HCT116 (cell line): Measurements from ENCODE around the gene POLH.
"Not testable (repeated sequence)": the region's sequence is repeated elsewhere in the genome, so short reads cannot be mapped to it uniquely, and the experiment has no call there.

Source experiments
- EGR1 ChIP-seq: IDR thresholded peaks from 2 replicates; pipeline ENCODE4 v1.6.1; 2012; ENCODE audit warnings: low read depth
- ELF1 ChIP-seq: IDR thresholded peaks from 2 replicates; pipeline ENCODE4 v1.6.1; 2012; ENCODE audit warnings: low read depth, borderline replicate concordance
- EZH2 ChIP-seq: fragments of 200-600 bp; sonication (generic); IDR thresholded peaks from 2 replicates; pipeline ENCODE4 v1.6.1; 2017; ENCODE audit warnings: antibody characterized with exemption, mixed run types
- EZH2phosphoT487 ChIP-seq: fragments of 200-600 bp; IDR thresholded peaks from 2 replicates; pipeline ENCODE4 v1.6.1; 2018; ENCODE audit warnings: antibody characterized with exemption, borderline replicate concordance
- POLR2A ChIP-seq: IDR thresholded peaks from 2 replicates; pipeline ENCODE4 v1.7.0; 2011; ENCODE audit warnings: borderline replicate concordance; ENCODE audit not compliant: insufficient read depth, insufficient read length; ENCODE audit errors: extremely low read depth
- POLR2AphosphoS5 ChIP-seq: IDR thresholded peaks from 2 replicates; pipeline ENCODE4 v1.6.1; 2011; ENCODE audit warnings: mild to moderate bottlenecking, low read depth, low read length, moderate library complexity
- RAD21 ChIP-seq: IDR thresholded peaks from 2 replicates; pipeline ENCODE4 v1.6.1; 2012; ENCODE audit warnings: low read depth, mild to moderate bottlenecking
- SIN3A ChIP-seq: IDR thresholded peaks from 2 replicates; pipeline ENCODE4 v1.6.1; 2012; ENCODE audit warnings: low read depth
- SP1 ChIP-seq: IDR thresholded peaks from 2 replicates; pipeline ENCODE4 v1.6.1; 2012; ENCODE audit warnings: low read depth
- TCF7L2 ChIP-seq: IDR thresholded peaks from 2 replicates; pipeline ENCODE4 v1.7.0; 2011; ENCODE audit warnings: borderline replicate concordance, inconsistent platforms; ENCODE audit not compliant: insufficient read depth, insufficient read length; ENCODE audit errors: extremely low read depth
- YY1 ChIP-seq: IDR thresholded peaks from 2 replicates; pipeline ENCODE4 v1.6.1; 2011; ENCODE audit warnings: low read length, low read depth, moderate library complexity, mild to moderate bottlenecking; ENCODE audit not compliant: insufficient replicate concordance; ENCODE audit errors: extremely low read depth
- ZFX ChIP-seq: fragments of 450-650 bp; IDR thresholded peaks from 2 replicates; pipeline ENCODE4 v1.6.1; 2017
- TF ChIP-seq, protein P1 (sequence below), 3 experiments: fragments of 200-600 bp in 1 of 3; sonication (generic) in 1 of 3; IDR thresholded peaks in 2 of 3; conservative IDR thresholded peaks in 1 of 3; 2 replicates each; pipeline ENCODE4 v1.5.1; 2012 to 2017; ENCODE audit warnings: low read depth in 2 of 3, low read length in 2 of 3, antibody characterized with exemption in 1 of 3, borderline replicate concordance in 1 of 3, control low read depth in 1 of 3, mild to moderate bottlenecking in 1 of 3, mixed read lengths in 1 of 3, mixed run types in 1 of 3, moderate library complexity in 1 of 3; ENCODE audit not compliant: insufficient read depth in 1 of 3
- TF ChIP-seq, protein P2 (sequence below): IDR thresholded peaks from 2 replicates; pipeline ENCODE4 v1.6.1; 2011; ENCODE audit warnings: mild to moderate bottlenecking, low read length, moderate library complexity; ENCODE audit not compliant: insufficient replicate concordance; ENCODE audit errors: extremely low read depth

DNA sequence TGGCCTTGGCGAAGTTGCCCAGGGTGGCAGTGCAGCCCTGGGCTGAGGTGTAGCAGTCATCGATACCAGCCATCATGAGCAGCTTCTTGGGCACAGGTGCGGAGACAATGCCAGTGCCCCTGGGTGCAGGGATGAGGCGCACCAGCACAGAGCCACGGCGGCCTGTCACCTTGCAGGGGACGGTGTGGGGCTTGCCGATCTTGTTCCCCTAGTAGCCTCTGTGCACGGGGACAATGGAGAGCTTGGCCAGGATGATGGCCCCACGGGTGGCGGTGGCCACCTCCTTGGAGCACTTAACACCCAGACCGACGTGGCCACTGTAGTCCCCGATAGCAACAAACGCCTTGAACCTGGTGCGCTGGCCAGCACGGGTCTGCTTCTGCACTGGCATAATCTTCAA lies 37.0 kb upstream of the POLH start:
- TF ChIP-seq POLR2AphosphoS5, YY1, POLR2A, TCF7L2, ZFX, EZH2, SIN3A, SP1, RAD21, EGR1, ELF1, EZH2phosphoT487: not testable (repeated sequence)
- TF ChIP-seq, protein P1, sequence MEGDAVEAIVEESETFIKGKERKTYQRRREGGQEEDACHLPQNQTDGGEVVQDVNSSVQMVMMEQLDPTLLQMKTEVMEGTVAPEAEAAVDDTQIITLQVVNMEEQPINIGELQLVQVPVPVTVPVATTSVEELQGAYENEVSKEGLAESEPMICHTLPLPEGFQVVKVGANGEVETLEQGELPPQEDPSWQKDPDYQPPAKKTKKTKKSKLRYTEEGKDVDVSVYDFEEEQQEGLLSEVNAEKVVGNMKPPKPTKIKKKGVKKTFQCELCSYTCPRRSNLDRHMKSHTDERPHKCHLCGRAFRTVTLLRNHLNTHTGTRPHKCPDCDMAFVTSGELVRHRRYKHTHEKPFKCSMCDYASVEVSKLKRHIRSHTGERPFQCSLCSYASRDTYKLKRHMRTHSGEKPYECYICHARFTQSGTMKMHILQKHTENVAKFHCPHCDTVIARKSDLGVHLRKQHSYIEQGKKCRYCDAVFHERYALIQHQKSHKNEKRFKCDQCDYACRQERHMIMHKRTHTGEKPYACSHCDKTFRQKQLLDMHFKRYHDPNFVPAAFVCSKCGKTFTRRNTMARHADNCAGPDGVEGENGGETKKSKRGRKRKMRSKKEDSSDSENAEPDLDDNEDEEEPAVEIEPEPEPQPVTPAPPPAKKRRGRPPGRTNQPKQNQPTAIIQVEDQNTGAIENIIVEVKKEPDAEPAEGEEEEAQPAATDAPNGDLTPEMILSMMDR (IDR thresholded peaks at IDR 0.05 in 2 of 3, conservative IDR thresholded peaks at IDR 0.05 in 1 of 3; ENCODE audit: borderline replicate concordance in 1 of 3, insufficient read depth in 1 of 3, low read depth in 2 of 3, low read length in 2 of 3) = not testable (repeated sequence)
- TF ChIP-seq, protein P2, sequence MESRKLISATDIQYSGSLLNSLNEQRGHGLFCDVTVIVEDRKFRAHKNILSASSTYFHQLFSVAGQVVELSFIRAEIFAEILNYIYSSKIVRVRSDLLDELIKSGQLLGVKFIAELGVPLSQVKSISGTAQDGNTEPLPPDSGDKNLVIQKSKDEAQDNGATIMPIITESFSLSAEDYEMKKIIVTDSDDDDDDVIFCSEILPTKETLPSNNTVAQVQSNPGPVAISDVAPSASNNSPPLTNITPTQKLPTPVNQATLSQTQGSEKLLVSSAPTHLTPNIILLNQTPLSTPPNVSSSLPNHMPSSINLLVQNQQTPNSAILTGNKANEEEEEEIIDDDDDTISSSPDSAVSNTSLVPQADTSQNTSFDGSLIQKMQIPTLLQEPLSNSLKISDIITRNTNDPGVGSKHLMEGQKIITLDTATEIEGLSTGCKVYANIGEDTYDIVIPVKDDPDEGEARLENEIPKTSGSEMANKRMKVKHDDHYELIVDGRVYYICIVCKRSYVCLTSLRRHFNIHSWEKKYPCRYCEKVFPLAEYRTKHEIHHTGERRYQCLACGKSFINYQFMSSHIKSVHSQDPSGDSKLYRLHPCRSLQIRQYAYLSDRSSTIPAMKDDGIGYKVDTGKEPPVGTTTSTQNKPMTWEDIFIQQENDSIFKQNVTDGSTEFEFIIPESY = not testable (repeated sequence)
